CD14-positive monocyte (primary cell): ENCODE results near the gene SLCO3A1. TPM values are rescaled to one million over a fixed set of nuclear protein-coding genes. Genes with fewer than 3 reads are reported as not detected.

Source experiments
- DNase-seq, 3 donors: peaks; one replicate each; pipeline ENCODE4 v3.0.0-alpha.2; 2011 to 2022
- H2AFZ ChIP-seq: 2 replicates; pipeline ENCODE4 v1.6.0; 2012; ENCODE audit warnings: mild to moderate bottlenecking, low read depth, low read length, inconsistent platforms; ENCODE audit not compliant: insufficient read depth, poor library complexity, severe bottlenecking
- H3K27ac ChIP-seq, 2 donors: 1 replicate in 1 of 2; 2 replicates in 1 of 2; pipeline ENCODE4 v1.5.1; 2012 to 2013; ENCODE audit warnings: low read length in 2 of 2, control low read depth in 1 of 2, inconsistent platforms in 1 of 2, low read depth in 1 of 2, mild to moderate bottlenecking in 1 of 2
- H3K27me3 ChIP-seq, 2 donors: one replicate each; pipeline versions ENCODE4 v1.6.0 to v1.6.1; 2011 to 2013; ENCODE audit warnings: low read length in 2 of 2; ENCODE audit not compliant: control insufficient read depth in 2 of 2, insufficient read depth in 2 of 2
- H3K36me3 ChIP-seq, 2 donors: replicated peaks in 1 of 2; 1 replicate in 1 of 2; 2 replicates in 1 of 2; pipeline versions ENCODE4 v1.5.1 to v1.6.1; 2012 to 2013; ENCODE audit warnings: low read length in 2 of 2, control low read depth in 1 of 2, inconsistent platforms in 1 of 2, mild to moderate bottlenecking in 1 of 2; ENCODE audit not compliant: insufficient read depth in 2 of 2, control insufficient read depth in 1 of 2
- H3K4me1 ChIP-seq, 2 donors: 1 replicate in 1 of 2; 2 replicates in 1 of 2; pipeline versions ENCODE4 v1.5.1 to v1.6.1; 2012 to 2013; ENCODE audit warnings: low read length in 2 of 2, control low read depth in 1 of 2, inconsistent platforms in 1 of 2, mild to moderate bottlenecking in 1 of 2, moderate library complexity in 1 of 2; ENCODE audit not compliant: insufficient read depth in 2 of 2, control insufficient read depth in 1 of 2
- H3K4me2 ChIP-seq: replicated peaks from 2 replicates; pipeline ENCODE3; 2012; ENCODE audit warnings: low read length, moderate library complexity, mild to moderate bottlenecking; ENCODE audit not compliant: poor library complexity, severe bottlenecking; ENCODE audit errors: extremely low read depth
- H3K4me3 ChIP-seq, 3 experiments: fragments of 200-600 bp in 1 of 3; sonication (generic) in 1 of 3; replicated peaks in 1 of 3; 1 replicate in 2 of 3; 2 replicates in 1 of 3; pipeline ENCODE4 v1.5.1; 2011 to 2013; ENCODE audit warnings: low read length in 3 of 3, mild to moderate bottlenecking in 3 of 3, control low read depth in 2 of 3, low read depth in 2 of 3, inconsistent platforms in 1 of 3, moderate library complexity in 1 of 3
- H3K79me2 ChIP-seq: 2 replicates; pipeline ENCODE4 v1.6.0; 2012; ENCODE audit warnings: mild to moderate bottlenecking, control low read depth, inconsistent platforms, low read length, moderate library complexity; ENCODE audit not compliant: insufficient read depth
- H3K9ac ChIP-seq: 2 replicates; pipeline ENCODE4 v1.6.0; 2017; ENCODE audit warnings: low read length, mild to moderate bottlenecking; ENCODE audit not compliant: insufficient read depth, poor library complexity, severe bottlenecking
- H3K9me3 ChIP-seq, 2 donors: replicated peaks in 1 of 2; 1 replicate in 1 of 2; 2 replicates in 1 of 2; pipeline versions ENCODE4 v1.5.1 to v1.6.1; 2012 to 2013; ENCODE audit warnings: low read length in 2 of 2, control low read depth in 1 of 2; ENCODE audit not compliant: control insufficient read depth in 1 of 2, insufficient read depth in 1 of 2
- H4K20me1 ChIP-seq: 2 replicates; pipeline ENCODE4 v1.6.0; 2012; ENCODE audit warnings: mild to moderate bottlenecking, low read length, control low read depth, moderate library complexity; ENCODE audit not compliant: insufficient read depth
- H3K27ac Mint-ChIP-seq, 7 donors: one replicate each; pipeline ENCODE4 v1.8.0; 2020; ENCODE audit warnings: mild to moderate bottlenecking in 7 of 7, mixed read lengths in 7 of 7, moderate library complexity in 6 of 7, inconsistent platforms in 2 of 7
- H3K27me3 Mint-ChIP-seq, 3 donors: one replicate each; pipeline ENCODE4 v1.8.0; 2021 to 2022; ENCODE audit warnings: low read depth in 3 of 3, mild to moderate bottlenecking in 3 of 3, mixed read lengths in 3 of 3, moderate library complexity in 3 of 3, inconsistent platforms in 1 of 3
- H3K36me3 Mint-ChIP-seq, 2 donors: one replicate each; pipeline ENCODE4 v1.8.0; 2020; ENCODE audit warnings: mixed read lengths in 2 of 2, inconsistent platforms in 1 of 2, mild to moderate bottlenecking in 1 of 2
- H3K4me1 Mint-ChIP-seq: one replicate; pipeline ENCODE4 v1.8.0; 2020; ENCODE audit warnings: mild to moderate bottlenecking, mixed read lengths
- H3K4me3 Mint-ChIP-seq, 2 donors: one replicate each; pipeline ENCODE4 v1.8.0; 2020; ENCODE audit warnings: mild to moderate bottlenecking in 2 of 2, mixed read lengths in 2 of 2, moderate library complexity in 1 of 2
- H3K9me3 Mint-ChIP-seq, 7 donors: one replicate each; pipeline ENCODE4 v1.8.0; 2020 to 2022; ENCODE audit warnings: mixed read lengths in 7 of 7, mild to moderate bottlenecking in 6 of 7, moderate library complexity in 6 of 7, inconsistent platforms in 2 of 7
- WGBS: methylation state at CpG from one replicate; pipeline ENCODE4 v1.1.5; 2013; ENCODE audit warnings: missing lambda C conversion rate; ENCODE audit not compliant: insufficient coverage; 5-methylcytosine and 5-hydroxymethylcytosine counted together
- intact Hi-C, 2 donors: fragments of 100-400 bp; cut with micrococcal nuclease; formaldehyde crosslinking; loops; one replicate each; pipeline versions ENCODE4 v1.15.0 to v1.15.1; 2023
- polyA plus RNA-seq, 3 donors: library from polyadenylated mRNA; depleted of rRNA in 1 of 3; unstranded in 2 of 3; stranded (reverse) in 1 of 3; fragments of 300-500 nt in 2 of 3; fragments of >200 nt in 1 of 3; fragmentation: Illumina TruSeq in 2 of 3; gene quantifications; 1 replicate in 2 of 3; 2 replicates in 1 of 3; pipeline ENCODE4 v1.2.3, GENCODE V29; 2012 to 2021
- TF ChIP-seq, protein P1 (sequence below): fragments of 200-600 bp; IDR thresholded peaks from one replicate; pipeline ENCODE4 v1.8.0; 2022; ENCODE audit warnings: antibody characterized with exemption, mild to moderate bottlenecking

Gene SLCO3A1
- polyA plus RNA-seq, 3 donors = 53.7 to 76.2 (median 62.8) TPM

DNA sequence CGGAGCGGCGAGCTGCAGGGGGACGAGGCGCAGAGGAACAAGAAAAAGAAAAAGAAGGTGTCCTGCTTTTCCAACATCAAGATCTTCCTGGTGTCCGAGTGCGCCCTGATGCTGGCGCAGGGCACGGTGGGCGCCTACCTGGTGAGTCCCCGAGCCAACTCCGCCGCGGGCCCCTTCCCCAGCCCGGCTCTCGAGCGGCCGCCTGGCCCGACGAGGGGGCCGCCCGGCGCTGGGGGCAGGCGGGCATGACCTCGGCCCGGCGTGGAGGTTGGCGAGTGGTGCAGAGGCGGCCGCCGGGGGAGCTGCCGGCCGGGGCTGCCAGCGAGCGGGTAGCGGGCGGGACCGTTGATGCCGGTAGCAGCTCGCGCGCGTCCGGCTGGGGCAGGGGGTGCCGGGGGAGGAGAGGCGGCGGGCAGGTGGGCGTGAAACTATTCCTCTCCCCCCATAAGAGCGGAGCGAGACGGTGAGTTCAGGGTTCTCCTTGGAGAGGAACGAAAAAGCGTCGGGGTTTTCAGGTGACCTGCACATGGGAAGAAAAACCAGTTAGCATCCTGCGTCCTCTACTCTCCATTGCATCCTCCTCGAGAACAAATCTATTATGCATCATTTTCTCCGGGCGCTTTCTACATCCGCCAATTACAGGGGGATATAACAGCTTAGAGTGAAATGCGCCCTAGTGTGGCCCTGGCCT is 585 bp downstream of the SLCO3A1 start:
- H3K27me3 ChIP-seq = no peaks in the 10 kb centered on the region
- Mint-ChIP-seq H3K4me1 (peaks cover 75% of the 10 kb centered on the region), H3K27me3 (peaks cover 0 to 3% (median 0%) of the 10 kb centered on the region in 3 donors), H3K4me3 (peak overlapping the region; percentile 88 to 93), H3K9me3 (peaks cover 0 to 4% (median 2%) of the 10 kb centered on the region in 7 donors), H3K27ac (peak overlapping the region; percentile 93 to 99 (median 96)), H3K36me3 (peaks cover 7 to 33% of the 10 kb centered on the region in 2 donors)
- peak overlapping the region; percentile 94 for H3K9ac ChIP-seq
- H3K79me2 ChIP-seq = peaks cover 59% of the 10 kb centered on the region
- under 1% methylated on average over 46 of the region's 60 CpGs for whole genome bisulfite sequencing
- H3K4me2 ChIP-seq = peak overlapping the region; percentile 97
- intact Hi-C loops = loop anchor here (2.0 to 10.0 kb wide), 6 partner anchors 68 to 939 kb away; no protein-coding TSS in a partner anchor
- peaks cover 78 to 79% of the 10 kb centered on the region in 2 donors for H3K4me1 ChIP-seq
- peaks cover 43% of the 10 kb centered on the region for H4K20me1 ChIP-seq
- H3K27ac ChIP-seq = peak overlapping the region; percentile 87 to 99
- peak overlapping the region; percentile 76 to 99 (median 79) for H3K4me3 ChIP-seq
- TF ChIP-seq, protein P1, sequence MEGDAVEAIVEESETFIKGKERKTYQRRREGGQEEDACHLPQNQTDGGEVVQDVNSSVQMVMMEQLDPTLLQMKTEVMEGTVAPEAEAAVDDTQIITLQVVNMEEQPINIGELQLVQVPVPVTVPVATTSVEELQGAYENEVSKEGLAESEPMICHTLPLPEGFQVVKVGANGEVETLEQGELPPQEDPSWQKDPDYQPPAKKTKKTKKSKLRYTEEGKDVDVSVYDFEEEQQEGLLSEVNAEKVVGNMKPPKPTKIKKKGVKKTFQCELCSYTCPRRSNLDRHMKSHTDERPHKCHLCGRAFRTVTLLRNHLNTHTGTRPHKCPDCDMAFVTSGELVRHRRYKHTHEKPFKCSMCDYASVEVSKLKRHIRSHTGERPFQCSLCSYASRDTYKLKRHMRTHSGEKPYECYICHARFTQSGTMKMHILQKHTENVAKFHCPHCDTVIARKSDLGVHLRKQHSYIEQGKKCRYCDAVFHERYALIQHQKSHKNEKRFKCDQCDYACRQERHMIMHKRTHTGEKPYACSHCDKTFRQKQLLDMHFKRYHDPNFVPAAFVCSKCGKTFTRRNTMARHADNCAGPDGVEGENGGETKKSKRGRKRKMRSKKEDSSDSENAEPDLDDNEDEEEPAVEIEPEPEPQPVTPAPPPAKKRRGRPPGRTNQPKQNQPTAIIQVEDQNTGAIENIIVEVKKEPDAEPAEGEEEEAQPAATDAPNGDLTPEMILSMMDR = no peak
- H3K36me3 ChIP-seq = peaks cover under 1 to 8% of the 10 kb centered on the region in 2 donors
- peaks cover 0 to 4% of the 10 kb centered on the region in 2 donors for H3K9me3 ChIP-seq
- peak overlapping the region; percentile 52 for H2AFZ ChIP-seq
- DNase-seq = peak in 1 of 3 donors; percentile 31

- Mint-ChIP-seq H3K4me3 (peak overlapping the region; percentile 88 to 93), H3K36me3 (peaks cover 12 to 38% of the 10 kb centered on the region in 2 donors), H3K9me3 (peaks cover 0 to 4% (median 2%) of the 10 kb centered on the region in 7 donors), H3K27me3 (peaks cover 0 to 3% (median 0%) of the 10 kb centered on the region in 3 donors), H3K27ac (peak overlapping the region; percentile 93 to 99 (median 96)), H3K4me1 (peaks cover 75% of the 10 kb centered on the region)
- H3K4me2 ChIP-seq = peak overlapping the region; percentile 97
- peaks cover 79 to 81% of the 10 kb centered on the region in 2 donors for H3K4me1 ChIP-seq
- H3K4me3 ChIP-seq = peak overlapping the region; percentile 76 to 99 (median 79)
- TF ChIP-seq, protein P1 = no peak
- peaks cover 2 to 10% of the 10 kb centered on the region in 2 donors for H3K36me3 ChIP-seq
- intact Hi-C loops = loop anchor here (2.0 to 10.0 kb wide), 6 partner anchors 68 to 940 kb away; no protein-coding TSS in a partner anchor
- H2AFZ ChIP-seq = no peak overlapping the region
- peaks cover 43% of the 10 kb centered on the region for H4K20me1 ChIP-seq
- peak overlapping the region; percentile 87 to 99 for H3K27ac ChIP-seq
- H3K27me3 ChIP-seq = no peaks in the 10 kb centered on the region
- WGBS = 0% methylated on average over 6 of the region's 12 CpGs
- peaks cover 64% of the 10 kb centered on the region for H3K79me2 ChIP-seq
- H3K9me3 ChIP-seq = peaks cover 0 to 4% of the 10 kb centered on the region in 2 donors
- DNase-seq = peak; percentile 87 to 94 (median 91)
- peak overlapping the region; percentile 94 for H3K9ac ChIP-seq
These were observed 1.1 kb downstream of the SLCO3A1 start for GRCh38 chr15:91854639-91854990.
